ENCODE measurements around the gene KCNJ14. TPM values are rescaled to one million over a fixed set of nuclear protein-coding genes. Genes with fewer than 3 reads are reported as not detected.

KCNJ14 gene
- total and polyA plus RNA-seq, 2 of the 4 experiments (the other 2 are of a cell fraction), result 0.18 to 0.39 TPM

DNA sequence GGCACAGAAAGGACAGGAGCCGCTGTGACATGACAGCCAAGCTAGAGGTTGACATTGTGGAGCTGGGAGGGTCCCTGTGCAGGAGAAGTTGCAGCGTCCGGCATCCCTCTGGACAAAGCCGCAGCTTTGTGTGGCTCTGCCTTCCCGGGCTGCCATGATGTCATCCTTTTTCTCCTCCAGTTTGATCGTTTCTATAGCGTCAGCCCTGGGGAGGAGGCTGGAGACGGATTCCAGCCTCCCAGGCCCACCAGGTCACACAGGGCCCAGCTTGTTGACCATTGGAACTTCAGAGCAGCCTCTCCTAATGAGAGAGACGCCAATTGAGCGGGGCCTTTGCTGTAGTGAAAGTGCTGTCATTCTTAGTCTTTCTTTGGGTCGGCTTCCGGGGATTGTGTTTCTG is 3.8 kb upstream of the KCNJ14 start:
- Histone ChIP-seq H2AFZ (replicated peaks; ENCODE audit: low read length, poor library complexity) (no peak overlapping the region), H2AK9ac (replicated peaks; ENCODE audit: low read depth, low read length, poor library complexity) (no peak overlapping the region), H3K27ac (ENCODE audit: insufficient read depth, low read length) (no peak overlapping the region), H4K20me1 (ENCODE audit: insufficient read depth, low read length) (peaks cover 8% of the 10 kb centered on the region), H2BK5ac (ENCODE audit: low read depth, low read length, poor library complexity, severe bottlenecking) (no peak overlapping the region), H3K79me1 (ENCODE audit: low read depth in 1 of 2, low read length in 2 of 2) (peaks cover 8 to 31% of the 10 kb centered on the region in 2 experiments; a peak in 3 of 4 replicates), H3K36me3 (ENCODE audit: control insufficient read depth, insufficient read depth, low read length) (peaks cover 55% of the 10 kb centered on the region), H2BK15ac (ENCODE audit: low read depth, low read length) (no peak overlapping the region), H3K27me3 (ENCODE audit: control insufficient read depth, insufficient read depth, low read length) (no peaks in the 10 kb centered on the region), H3K9me1 (ENCODE audit: insufficient read depth, low read length) (no peaks in the 10 kb centered on the region), H2AK5ac (ENCODE audit: low read depth, low read length) (no peak overlapping the region), H3K56ac (ENCODE audit: extremely low read depth, insufficient read depth, low read length) (no peak overlapping the region), H2BK20ac (ENCODE audit: low read depth, low read length) (no peak overlapping the region), H4K8ac (ENCODE audit: low read depth in 2 of 2, low read length in 2 of 2) (no peak overlapping the region), H3K14ac (replicated peaks; ENCODE audit: low read depth, low read length) (no peak overlapping the region), H3K18ac (ENCODE audit: low read depth, low read length) (no peak overlapping the region), H3K4me1 (ENCODE audit: control insufficient read depth, insufficient read depth, low read length) (peaks cover under 1% of the 10 kb centered on the region; the same call in 1 of the 2 replicates), H2BK120ac (ENCODE audit: low read depth, low read length) (no peak overlapping the region), H4K5ac (ENCODE audit: low read depth, low read length) (no peak overlapping the region), H3K4me3 (ENCODE audit: insufficient read depth, low read depth, low read length) (no peak overlapping the region), H3K9ac (ENCODE audit: low read depth, low read length) (no peak overlapping the region), H4K91ac (ENCODE audit: insufficient read depth, low read depth, low read length) (no peak overlapping the region), H3K9me3 (ENCODE audit: control insufficient read depth, insufficient read depth, low read length) (no peaks in the 10 kb centered on the region), H3K4ac (ENCODE audit: low read depth, low read length) (no peak overlapping the region), H3K23ac (ENCODE audit: low read depth, low read length) (no peak overlapping the region), H3K4me2 (ENCODE audit: low read depth, low read length) (no peak overlapping the region)
- CTCF ChIA-PET, result no interaction called here
- intact Hi-C loops (cut with micrococcal nuclease) (no loop called here), dilution Hi-C loops (cut with HindIII; ENCODE audit: low sequenced_read_pairs, unreplicated experiment) (no loop called here), in situ Hi-C loops (cut with MboI; ENCODE audit: low sequenced_read_pairs) (no loop called here)
- no peak for TF ChIP-seq BHLHE40 (IDR thresholded peaks at IDR 0.05; ENCODE audit: low read depth, low read length)
- 94% methylated on average over 7 of the region's 12 CpGs; no CpG with 5 or more reads in 1 of the 2 experiments for WGBS, 2 experiments (ENCODE audit: extremely low coverage in 2 of 2, insufficient read length in 1 of 2)
- DNase-seq (no peak), ATAC-seq (ENCODE audit: low read depth) (no peak)
- BruUV-seq (replicated peaks), result no TSS peak
- POLR2A ChIA-PET (ENCODE audit: unreplicated experiment), result no interaction called here

Data from IMR-90 (cell line).